HL-60 (cell line): ENCODE data around the gene GNPTG.

Source experiments
- DNase-seq, 2 experiments: peaks; one replicate each; pipeline ENCODE4 v3.0.0-alpha.2; 2010 to 2020; ENCODE audit warnings: low read depth in 1 of 2, low spot score in 1 of 2
- H3K27ac ChIP-seq: fragments of 250-450 bp; sonication (Bioruptor Pico); replicated peaks from 2 replicates; pipeline ENCODE4 v1.5.1; 2020; ENCODE audit warnings: mild to moderate bottlenecking, moderate library complexity
- H3K27me3 ChIP-seq: fragments of 250-450 bp; sonication (Bioruptor Pico); 2 replicates; pipeline ENCODE4 v1.5.1; 2021; ENCODE audit warnings: mild to moderate bottlenecking, moderate library complexity; ENCODE audit not compliant: insufficient read depth, poor library complexity, severe bottlenecking
- H3K4me3 ChIP-seq: replicated peaks from 2 replicates; pipeline ENCODE4 v1.5.1; 2011; ENCODE audit warnings: mild to moderate bottlenecking, control low read depth, low read length; ENCODE audit not compliant: insufficient read depth
- CTCF ChIP-seq: IDR thresholded peaks from one replicate; pipeline ENCODE4 v1.5.1; 2011; ENCODE audit warnings: low read length, control low read depth, inconsistent platforms; ENCODE audit not compliant: insufficient read depth
- GABPA ChIP-seq: IDR thresholded peaks from 2 replicates; pipeline ENCODE4 v1.6.1; 2012; ENCODE audit warnings: low read depth
- POLR2AphosphoS5 ChIP-seq: IDR thresholded peaks from 2 replicates; pipeline ENCODE4 v1.6.1; 2012; ENCODE audit warnings: low read depth
- REST ChIP-seq: IDR thresholded peaks from 2 replicates; pipeline ENCODE4 v1.6.1; 2012; ENCODE audit warnings: low read depth; ENCODE audit not compliant: insufficient replicate concordance
- SPI1 ChIP-seq: IDR thresholded peaks from 2 replicates; pipeline ENCODE4 v1.6.1; 2012; ENCODE audit warnings: low read depth, mild to moderate bottlenecking, borderline replicate concordance

The GNPTG gene

GRCh38 chr16:1335211-1335971, 16.3 kb upstream of the GNPTG start:
- peaks cover 66% of the 10 kb centered on the region for H3K27me3 ChIP-seq
- TF ChIP-seq REST (no peak), SPI1 (no peak), CTCF (no peak), GABPA (no peak), POLR2AphosphoS5 (no peak)
- H3K27ac ChIP-seq, result no peak overlapping the region
- DNase-seq, result no peak
- no peak overlapping the region for H3K4me3 ChIP-seq

GRCh38 chr16:1335996-1336395, 15.7 kb upstream of the GNPTG start:
- H3K27ac ChIP-seq, result no peak overlapping the region
- no peak for TF ChIP-seq GABPA
- TF ChIP-seq SPI1, result no peak
- no peak for TF ChIP-seq CTCF
- no peak for TF ChIP-seq REST
- TF ChIP-seq POLR2AphosphoS5, result no peak
- peaks cover 66% of the 10 kb centered on the region for H3K27me3 ChIP-seq
- no peak overlapping the region for H3K4me3 ChIP-seq
- DNase-seq, result no peak

GRCh38 chr16:1336619-1337018, 15.1 kb upstream of the GNPTG start:
- Histone ChIP-seq H3K4me3 (no peak overlapping the region), H3K27ac (no peak overlapping the region), H3K27me3 (peaks cover 61% of the 10 kb centered on the region)
- DNase-seq, result no peak
- TF ChIP-seq CTCF, result no peak
- TF ChIP-seq POLR2AphosphoS5, result no peak
- TF ChIP-seq GABPA, result no peak
- no peak for TF ChIP-seq SPI1
- TF ChIP-seq REST, result no peak
